Eye (tissue), 1 donor: ENCODE results near the gene PRAMEF9.
"Not testable (repeated sequence)": the region's sequence is repeated elsewhere in the genome, so short reads cannot be mapped to it uniquely, and the experiment has no call there.

Experiments
- DNase-seq: peaks from one replicate; pipeline ENCODE4 v3.0.0-alpha.2; 2015

PRAMEF9 gene

DNA sequence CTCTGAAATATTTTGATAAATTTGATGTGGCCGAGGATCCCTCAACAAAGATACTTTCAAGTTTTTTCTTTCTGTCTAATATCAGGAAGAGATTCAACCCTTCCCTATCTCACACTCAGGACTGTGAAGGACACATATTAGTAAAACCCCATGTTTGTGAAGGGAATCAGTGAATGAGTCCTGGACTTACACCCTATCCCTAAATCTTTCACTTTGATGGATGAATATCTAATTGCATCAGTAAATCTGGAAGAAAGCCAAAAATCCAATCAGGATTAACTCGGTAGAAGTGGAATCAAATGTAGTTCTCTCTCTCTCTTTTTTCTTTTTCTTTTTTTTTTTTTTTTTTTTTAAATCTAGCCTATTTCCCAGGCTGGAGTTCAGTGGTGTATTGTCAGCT is at the start of gene PRAMEF9:
TSS of gene PRAMEF9 (plus strand) at position 301 of the 400 bp plus-strand sequence. CDS start 3,433 bp downstream, outside the sequence.
- DNase-seq, result not testable (repeated sequence)

DNA sequence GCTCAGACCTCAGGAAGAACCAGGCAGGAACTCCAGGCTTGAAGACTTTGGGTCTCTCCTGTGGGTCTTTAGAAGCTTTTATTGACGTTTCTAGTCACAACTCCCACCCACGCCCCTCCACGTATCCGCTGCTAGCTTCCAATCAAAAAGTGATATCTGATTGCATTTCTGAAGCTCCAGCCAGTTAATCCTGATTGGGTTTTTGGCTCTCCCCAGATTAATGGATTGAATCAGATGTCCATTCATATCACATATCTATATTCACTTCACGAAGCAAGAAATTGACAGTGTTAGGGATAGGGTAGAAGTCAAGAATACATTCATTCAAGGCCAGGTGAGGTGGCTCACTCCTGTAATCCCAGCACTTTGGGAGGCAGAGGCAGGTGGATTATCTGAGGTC is 15.7 kb upstream of the PRAMEF9 start, which contains the start of gene PRAMEF26:
TSS of gene PRAMEF26 (minus strand) at position 101 of the 400 bp plus-strand sequence. CDS start 2,914 bp downstream, outside the sequence.
- DNase-seq, result not testable (repeated sequence)

DNA sequence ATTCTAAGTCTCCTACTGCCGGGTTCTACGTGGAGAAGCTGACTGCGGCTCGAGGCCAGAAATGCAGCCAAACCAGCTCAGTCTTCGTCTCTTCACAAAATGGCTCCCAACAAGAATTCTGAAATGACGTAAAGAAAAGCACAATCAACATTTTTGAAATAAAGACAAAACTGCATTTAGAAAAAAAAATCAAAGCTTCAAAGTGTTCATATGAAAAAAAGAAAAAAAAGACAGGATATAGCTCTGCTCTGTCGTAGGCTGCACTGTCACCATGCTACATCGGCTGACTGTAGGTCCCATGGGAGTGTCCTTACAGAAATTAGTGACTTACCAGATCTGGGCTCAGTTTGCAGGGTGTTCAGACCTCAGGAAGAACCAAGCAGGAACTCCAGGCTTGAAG is 6.1 kb upstream of the PRAMEF9 start, which contains the start of gene HNRNPCL4:
TSS of gene HNRNPCL4 (minus strand) at position 101 of the 400 bp plus-strand sequence. CDS start 164 bp downstream, outside the sequence.
- not testable (repeated sequence) for DNase-seq

DNA sequence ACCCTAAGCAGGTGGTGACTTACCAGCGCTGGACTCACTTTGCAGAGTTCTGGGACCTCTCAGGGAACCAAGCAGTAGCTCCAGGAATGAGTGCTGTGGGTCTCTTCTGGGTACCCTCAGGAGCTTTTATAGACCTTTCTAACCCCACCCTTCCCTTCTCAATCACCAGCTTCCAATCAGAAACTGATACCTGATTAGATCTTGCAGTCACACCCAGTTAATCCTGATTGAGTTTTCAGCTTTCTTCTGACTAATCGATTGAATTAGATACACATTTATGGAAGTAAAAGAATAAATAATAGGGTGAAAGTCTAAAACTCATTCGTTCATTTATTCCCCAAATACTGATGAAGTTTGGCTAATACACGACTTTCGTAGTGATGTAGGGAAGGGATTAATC is 29.7 kb downstream of the PRAMEF9 start, which contains the start of gene PRAMEF13:
TSS of gene PRAMEF13 (minus strand) at position 101 of the 400 bp plus-strand sequence. CDS start 1,820 bp downstream, outside the sequence.
- not testable (repeated sequence) for DNase-seq

DNA sequence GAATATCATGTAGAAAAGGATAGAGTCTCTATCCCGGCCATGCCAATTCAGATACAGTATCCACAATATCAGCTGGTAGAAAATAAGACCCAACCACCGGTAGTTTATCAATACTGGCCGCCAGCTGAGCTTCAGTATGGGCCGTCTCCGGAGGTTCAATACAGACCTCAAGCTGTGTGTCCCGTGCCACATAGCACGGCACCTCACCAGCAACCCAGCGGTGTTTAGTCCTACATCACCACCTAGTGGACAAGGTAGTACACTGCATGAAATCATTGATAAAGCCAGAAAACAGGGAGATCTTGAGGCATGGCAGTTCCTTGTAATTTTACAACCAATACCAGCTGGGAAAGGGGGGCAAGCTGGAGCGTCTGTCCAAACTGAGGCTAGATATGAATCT is 37.1 kb downstream of the PRAMEF9 start:
- not testable (repeated sequence) for DNase-seq

DNA sequence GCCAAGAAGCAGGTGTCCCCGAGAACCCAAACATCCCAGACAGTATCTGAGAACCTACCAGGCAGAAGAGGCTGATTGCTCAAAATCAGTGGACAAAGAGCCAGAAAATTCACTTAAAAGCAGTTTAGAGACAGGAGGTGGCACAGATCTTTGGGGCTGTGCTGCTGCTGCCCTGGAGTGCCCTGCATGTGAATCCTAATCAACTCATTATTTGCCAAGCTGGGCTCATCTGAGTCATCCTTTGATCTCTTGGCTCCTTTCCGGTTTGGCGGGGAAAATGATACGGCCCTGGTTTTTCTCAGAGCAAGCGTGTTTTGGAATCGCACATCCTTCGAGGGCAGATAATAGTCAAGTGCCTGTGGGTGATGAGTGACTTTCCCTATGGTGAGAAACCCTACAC is 45.0 kb downstream of the PRAMEF9 start:
- DNase-seq, result not testable (repeated sequence)

DNA sequence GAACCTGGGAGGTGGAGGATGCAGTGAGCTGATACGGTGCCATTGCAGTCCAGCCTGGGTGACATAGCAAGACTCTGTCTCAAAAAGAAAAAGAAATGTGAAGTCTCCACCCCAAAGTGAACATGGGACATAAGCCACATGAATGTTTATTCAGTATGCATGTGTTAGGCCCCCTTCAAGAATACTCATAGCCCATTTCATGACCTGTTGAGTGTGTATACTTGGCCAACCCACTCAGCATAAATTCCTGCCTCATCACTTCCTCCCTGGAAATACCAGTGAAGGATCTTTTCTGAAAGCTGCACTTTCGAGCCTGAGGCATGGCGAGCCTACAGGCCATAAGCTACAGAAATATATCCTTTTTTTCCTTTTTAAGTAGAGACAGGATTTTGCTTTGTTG is 47.6 kb downstream of the PRAMEF9 start:
- not testable (repeated sequence) for DNase-seq

DNA sequence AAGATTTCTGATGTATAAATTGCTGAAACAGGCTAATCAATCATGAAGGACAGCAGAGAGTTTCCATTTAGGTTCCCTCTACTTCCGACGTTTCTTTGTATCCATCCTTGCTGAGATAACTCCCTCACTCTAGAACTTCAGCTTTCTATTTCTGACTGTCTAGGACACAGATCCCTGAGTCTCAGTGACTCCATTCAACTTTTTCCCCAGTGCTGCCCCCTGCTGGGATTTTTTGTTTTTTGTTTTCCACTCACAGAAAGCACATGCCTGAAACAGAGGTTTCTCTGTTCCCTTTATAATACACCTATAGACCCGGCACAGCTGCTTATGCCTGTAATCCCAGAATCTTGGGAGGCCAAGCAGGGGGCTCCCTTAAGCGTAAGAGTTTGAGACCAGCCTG is 51.1 kb downstream of the PRAMEF9 start:
- DNase-seq, result not testable (repeated sequence)

DNA sequence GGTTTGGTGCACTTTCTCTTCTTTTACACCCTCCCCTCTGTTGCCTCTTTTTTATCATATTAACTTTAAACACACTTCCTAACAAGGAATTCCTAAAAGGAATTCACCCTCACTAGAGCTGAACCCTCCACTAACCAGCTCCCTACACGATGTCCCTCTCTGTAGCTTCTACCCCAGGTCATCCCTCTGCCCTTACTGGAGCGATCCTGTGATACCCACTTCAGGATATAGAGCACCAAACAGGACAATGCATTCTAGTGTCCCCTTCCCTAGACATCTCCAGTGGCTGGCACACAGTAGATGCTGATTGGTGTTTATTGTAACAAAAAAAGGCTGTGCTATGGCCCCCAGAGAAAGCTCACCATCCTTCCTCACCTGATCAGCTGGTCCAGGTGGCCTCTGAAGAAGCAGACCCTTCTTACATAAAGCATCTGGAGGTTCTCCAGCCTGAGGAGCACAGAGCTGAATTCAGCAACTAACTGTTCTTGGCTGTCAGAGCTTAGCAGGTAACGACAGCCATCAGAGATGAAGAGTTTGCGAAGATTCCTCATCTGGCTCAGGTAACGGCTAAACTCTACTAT is 52.9 kb downstream of the PRAMEF9 start:
- DNase-seq, result no peak

DNA sequence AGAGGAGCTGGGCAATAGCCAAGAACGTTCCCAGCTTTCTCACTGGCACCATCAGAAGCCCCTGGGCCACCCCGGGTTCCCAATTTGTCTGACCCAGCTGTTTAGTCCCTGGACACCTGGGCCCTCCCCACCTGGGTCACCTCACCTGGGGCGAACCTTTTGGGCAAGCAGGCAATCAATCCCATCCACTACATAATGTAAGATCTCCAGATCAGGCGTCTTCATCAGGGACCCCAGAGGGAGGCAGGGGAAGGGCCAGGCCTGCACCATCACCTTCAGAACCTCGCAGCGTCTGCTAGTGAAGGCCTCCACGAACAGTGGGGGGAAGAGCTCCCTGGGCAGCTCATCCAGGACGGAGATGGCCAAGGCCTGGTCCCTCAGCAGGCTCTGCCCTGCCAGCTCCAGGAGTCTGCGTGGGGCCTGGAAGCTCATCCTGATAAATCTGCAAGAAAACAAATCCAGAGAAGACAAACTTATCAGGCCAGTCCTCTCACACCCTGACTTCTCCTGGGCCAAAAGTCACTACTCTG is 54.1 kb downstream of the PRAMEF9 start, which contains the start of gene PRAMEF18:
TSS of gene PRAMEF18 (minus strand) at position 480 of the 530 bp plus-strand sequence. CDS start at position 432, 48 bp downstream.
- not testable (repeated sequence) for DNase-seq

DNA sequence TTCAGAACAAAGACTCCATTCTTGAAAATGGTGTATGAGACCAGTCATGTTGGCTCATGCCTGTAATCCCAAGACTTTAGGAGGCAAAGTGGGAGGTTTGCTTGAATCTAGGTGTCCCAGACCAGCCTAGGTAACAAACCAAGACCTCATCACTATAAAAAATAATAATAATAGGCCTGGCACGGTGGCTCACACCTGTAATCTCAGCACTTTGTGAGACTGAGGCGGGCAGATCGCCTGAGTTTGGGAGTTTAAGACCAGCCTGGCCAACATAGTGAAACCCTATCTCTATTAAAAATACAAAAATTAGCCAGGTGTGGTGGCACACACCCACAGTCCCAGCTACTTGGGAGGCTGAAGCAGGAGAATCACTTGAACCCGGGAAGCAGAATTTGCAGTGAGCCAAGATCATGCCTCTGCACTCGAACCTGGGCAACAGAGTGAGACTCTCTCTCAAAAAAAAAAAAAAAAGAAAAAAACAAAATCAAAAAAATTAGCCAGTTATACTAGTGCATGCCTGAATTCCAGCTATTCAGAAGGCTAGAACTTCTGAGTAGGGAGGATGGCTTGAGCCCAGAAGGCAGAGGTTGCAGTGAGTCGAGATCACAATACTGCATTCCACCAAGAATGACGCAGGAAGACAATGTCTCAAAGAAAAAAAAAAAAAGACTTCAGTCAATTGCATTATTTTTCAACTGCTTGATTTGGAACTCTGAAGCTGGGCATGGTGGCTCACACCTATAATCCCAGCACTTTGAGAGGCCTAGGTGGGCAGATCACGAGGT is 55.8 kb downstream of the PRAMEF9 start:
- DNase-seq, result not testable (repeated sequence)

DNA sequence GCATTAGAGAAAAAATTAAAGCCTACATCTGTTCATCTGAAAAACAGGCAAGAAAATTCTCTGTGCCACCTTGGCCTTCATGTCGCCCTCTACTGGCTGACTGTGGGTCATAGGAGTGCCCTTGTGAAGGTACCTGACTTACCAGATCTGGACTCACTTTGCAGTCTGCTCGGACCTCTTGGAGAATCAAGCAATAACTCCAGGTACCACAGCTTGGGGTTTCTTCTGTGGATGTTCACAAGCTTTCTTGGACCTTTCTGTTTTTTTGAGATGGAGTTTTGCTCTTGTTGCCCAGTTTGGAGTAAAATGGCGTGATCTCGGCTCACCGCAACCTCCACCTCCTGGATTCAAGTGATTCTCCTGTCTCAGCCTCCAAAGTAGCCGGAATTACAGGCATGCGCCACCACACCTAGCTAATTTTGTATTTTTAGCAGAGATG is 56.7 kb downstream of the PRAMEF9 start:
- DNase-seq, result no peak
